Measurements from ENCODE around the gene STK10. TPM values are rescaled to one million over a fixed set of nuclear protein-coding genes. Genes with fewer than 3 reads are reported as not detected.

The STK10 gene
- polyA plus RNA-seq, 4 donors: 15.3 to 19.1 (median 16.1) TPM

DNA sequence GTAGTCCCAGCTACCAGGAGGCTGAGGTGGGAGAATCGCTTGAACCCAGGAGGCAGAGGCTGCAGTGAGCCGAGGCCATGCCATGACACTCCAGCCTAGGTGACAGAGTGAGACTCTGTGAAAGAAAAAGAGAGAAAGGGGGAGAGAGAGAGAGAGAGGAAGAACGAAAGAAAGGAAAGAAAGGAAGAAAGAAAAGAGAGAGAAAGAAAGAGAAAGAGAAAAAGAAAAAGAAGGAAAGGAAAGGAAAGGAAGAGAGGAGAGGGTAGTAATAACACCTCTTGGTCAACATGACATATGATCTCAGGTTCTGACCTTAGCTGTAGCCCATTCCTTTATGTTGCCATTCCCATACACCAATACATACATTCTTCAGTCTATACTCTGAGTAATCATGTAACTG lies 195.7 kb downstream of the STK10 start:
- DNase-seq (ENCODE audit: low read depth in 4 of 4, low spot score in 3 of 4): no peak

Other genes with a start within 250 kb of the STK10 start
- gene FBXW11, start 181.6 kb downstream of the STK10 start, polyA plus RNA-seq (ENCODE audit: insufficient read length in 4 of 4): 10 to 100 TPM; 51.3 to 66.4 (median 65.4) TPM
- gene EFCAB9, start 5.9 kb upstream of the STK10 start, polyA plus RNA-seq (ENCODE audit: insufficient read length in 4 of 4): not detected
- 10 to 100 TPM; 68.5 to 85.5 (median 83.9) TPM for gene UBTD2, start 95.5 kb upstream of the STK10 start, polyA plus RNA-seq (ENCODE audit: insufficient read length in 4 of 4)

Measured in right renal pelvis (tissue), 4 donors.